Ectodermal cell (in vitro differentiated cells): ENCODE results near the gene MED13L.
A peak's percentile ranks its signal among the peaks of the same experiment; 100 is the strongest.

ENCODE experiments used
- H3K27ac ChIP-seq: 2 replicates; pipeline ENCODE4 v1.7.0; 2013; ENCODE audit warnings: mild to moderate bottlenecking, low read depth, low read length; ENCODE audit not compliant: insufficient read depth, poor library complexity, severe bottlenecking
- H3K27me3 ChIP-seq: 2 replicates; pipeline ENCODE4 v1.7.0; 2013; ENCODE audit warnings: mild to moderate bottlenecking, low read length; ENCODE audit not compliant: insufficient read depth, control insufficient read depth, poor library complexity, severe bottlenecking
- H3K36me3 ChIP-seq: one replicate; pipeline ENCODE4 v1.7.0; 2013; ENCODE audit warnings: low read length; ENCODE audit not compliant: control insufficient read depth, insufficient read depth
- H3K4me1 ChIP-seq: one replicate; pipeline ENCODE4 v1.7.0; 2013; ENCODE audit warnings: low read length; ENCODE audit not compliant: control insufficient read depth, insufficient read depth
- H3K4me3 ChIP-seq: 2 replicates; pipeline ENCODE4 v1.7.0; 2013; ENCODE audit warnings: low read depth, low read length, control low read depth; ENCODE audit not compliant: insufficient read depth
- H3K9me3 ChIP-seq: 2 replicates; pipeline ENCODE4 v1.7.0; 2013; ENCODE audit warnings: mild to moderate bottlenecking, low read length, moderate library complexity; ENCODE audit not compliant: control insufficient read depth
- WGBS, 2 experiments: methylation state at CpG; one replicate each; pipeline ENCODE4 v1.1.7; 2013; ENCODE audit warnings: missing lambda C conversion rate in 2 of 2; 5-methylcytosine and 5-hydroxymethylcytosine counted together

MED13L gene

DNA sequence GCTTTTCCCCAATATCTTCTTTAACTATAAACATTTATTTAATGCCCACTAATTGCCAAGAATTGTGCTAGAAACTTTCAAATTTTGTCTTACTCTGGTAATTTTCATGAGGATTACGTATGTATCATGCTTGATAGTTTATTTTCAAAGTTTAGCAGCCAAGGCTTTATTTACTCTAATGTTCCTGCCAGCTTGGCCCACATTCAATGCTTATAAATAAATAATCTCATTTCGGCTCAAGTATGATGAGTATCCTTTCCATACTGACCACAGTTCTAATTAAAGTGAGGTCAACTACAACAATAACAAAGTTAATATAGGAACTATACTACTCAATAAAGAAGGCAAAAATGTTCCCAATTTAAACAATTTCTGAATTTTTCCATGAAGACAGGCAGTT lies 259.2 kb downstream of the MED13L start:
- 94 to 95% methylated on average over 2 of the region's 2 CpGs for WGBS, 2 experiments
- no peaks in the 10 kb centered on the region for H3K9me3 ChIP-seq
- peaks cover 23% of the 10 kb centered on the region for H3K36me3 ChIP-seq
- H3K4me1 ChIP-seq: no peaks in the 10 kb centered on the region
- H3K27ac ChIP-seq: no peak overlapping the region
- no peaks in the 10 kb centered on the region for H3K27me3 ChIP-seq
- no peak overlapping the region for H3K4me3 ChIP-seq

- 100% methylated on average over 1 of the region's 1 CpG; no CpG with 5 or more reads in 1 of the 2 experiments for WGBS, 2 experiments
- Histone ChIP-seq H3K4me3 (no peak overlapping the region), H3K27me3 (no peaks in the 10 kb centered on the region), H3K9me3 (no peaks in the 10 kb centered on the region), H3K4me1 (no peaks in the 10 kb centered on the region), H3K36me3 (peaks cover 36% of the 10 kb centered on the region), H3K27ac (no peak overlapping the region)
Measured at GRCh38 chr12:116015525-116015924, 262.0 kb downstream of the MED13L start.

DNA sequence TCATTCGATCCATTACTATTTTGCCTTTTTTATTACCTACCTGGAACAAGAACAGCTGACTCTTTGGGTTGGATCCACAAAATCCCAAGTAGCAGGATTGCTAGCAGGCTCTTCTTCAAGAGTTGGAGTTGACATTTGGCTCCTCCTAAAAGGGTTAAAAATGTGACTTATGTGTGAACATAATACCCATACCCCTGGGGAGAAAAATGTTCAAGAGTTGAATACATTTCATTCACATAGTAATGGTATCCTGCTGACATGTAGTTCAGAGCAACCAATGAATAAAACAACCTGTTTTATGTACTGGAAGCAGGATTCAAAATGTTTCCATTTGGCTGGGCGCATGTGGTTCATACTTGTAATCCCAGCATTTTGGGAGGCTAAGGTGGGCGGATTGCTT lies 264.7 kb downstream of the MED13L start:
- Histone ChIP-seq H3K27me3 (no peaks in the 10 kb centered on the region), H3K9me3 (no peaks in the 10 kb centered on the region), H3K27ac (no peak overlapping the region), H3K4me3 (no peak overlapping the region), H3K4me1 (no peaks in the 10 kb centered on the region), H3K36me3 (peaks cover 32% of the 10 kb centered on the region)
- 87 to 91% methylated on average over 3 of the region's 3 CpGs for WGBS, 2 experiments

DNA sequence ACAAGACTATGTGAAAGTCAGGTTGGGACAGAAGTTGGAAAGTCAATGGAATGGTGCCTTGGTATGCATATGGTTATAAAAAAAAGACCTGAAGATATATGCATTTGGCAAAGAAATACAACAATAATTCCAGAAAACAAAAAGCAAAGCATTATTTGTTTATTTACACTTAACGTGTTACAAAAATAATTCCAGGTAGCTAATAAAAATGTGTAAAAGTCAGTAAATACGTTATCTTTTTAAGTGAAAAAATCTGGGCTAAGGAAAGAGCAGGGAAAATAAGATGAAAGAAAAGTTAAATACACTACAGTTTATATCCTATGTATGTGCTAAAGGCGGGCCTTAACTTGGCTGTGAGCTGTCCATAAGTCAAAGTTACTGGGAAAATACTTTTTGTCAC lies 266.3 kb downstream of the MED13L start:
- no peaks in the 10 kb centered on the region for H3K9me3 ChIP-seq
- H3K4me3 ChIP-seq: no peak overlapping the region
- H3K27ac ChIP-seq: no peak overlapping the region
- H3K27me3 ChIP-seq: no peaks in the 10 kb centered on the region
- peaks cover 32% of the 10 kb centered on the region for H3K36me3 ChIP-seq
- WGBS, 2 experiments: 100% methylated on average over 1 to 3 of the region's 3 CpGs
- H3K4me1 ChIP-seq: no peaks in the 10 kb centered on the region

GRCh38 chr12:116010467-116010866 lies 267.0 kb downstream of the MED13L start:
- 95 to 96% methylated on average over 3 of the region's 3 CpGs for WGBS, 2 experiments
- H3K27me3 ChIP-seq: no peaks in the 10 kb centered on the region
- no peaks in the 10 kb centered on the region for H3K4me1 ChIP-seq
- H3K27ac ChIP-seq: no peak overlapping the region
- H3K4me3 ChIP-seq: no peak overlapping the region
- no peaks in the 10 kb centered on the region for H3K9me3 ChIP-seq
- peaks cover 32% of the 10 kb centered on the region for H3K36me3 ChIP-seq

- Histone ChIP-seq H3K27me3 (no peaks in the 10 kb centered on the region), H3K4me1 (no peaks in the 10 kb centered on the region), H3K27ac (no peak overlapping the region), H3K36me3 (peaks cover 32% of the 10 kb centered on the region), H3K4me3 (no peak overlapping the region), H3K9me3 (no peaks in the 10 kb centered on the region)
- WGBS, 2 experiments: 91 to 93% methylated on average over 4 of the region's 4 CpGs
Measured at GRCh38 chr12:116009805-116010204, 267.7 kb downstream of the MED13L start.

DNA sequence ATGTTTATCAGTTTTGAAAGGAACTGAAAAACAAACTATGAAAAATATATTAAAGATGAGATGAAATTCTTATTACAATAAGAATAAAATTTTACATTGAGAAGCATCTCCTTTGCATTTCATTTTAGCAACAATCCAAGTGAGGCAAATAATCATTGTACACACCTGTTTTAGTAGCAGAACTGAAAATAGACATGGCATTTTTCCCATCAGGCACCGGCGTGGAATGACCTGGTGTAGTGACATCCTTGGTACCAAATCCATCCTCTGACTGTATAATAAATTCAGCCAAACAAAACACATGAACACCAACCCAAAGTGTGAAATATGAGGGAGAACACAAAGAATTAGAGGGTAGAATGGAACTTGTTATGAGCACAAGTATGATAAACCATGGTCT lies 271.4 kb downstream of the MED13L start:
- H3K27ac ChIP-seq: no peak overlapping the region
- no peaks in the 10 kb centered on the region for H3K4me1 ChIP-seq
- no peak overlapping the region for H3K4me3 ChIP-seq
- H3K36me3 ChIP-seq: peaks cover 26% of the 10 kb centered on the region
- H3K27me3 ChIP-seq: no peaks in the 10 kb centered on the region
- 91 to 98% methylated on average over 2 of the region's 2 CpGs for WGBS, 2 experiments
- H3K9me3 ChIP-seq: no peaks in the 10 kb centered on the region

- Histone ChIP-seq H3K27ac (no peak overlapping the region), H3K36me3 (peaks cover 16% of the 10 kb centered on the region), H3K9me3 (no peaks in the 10 kb centered on the region), H3K27me3 (no peaks in the 10 kb centered on the region), H3K4me1 (no peaks in the 10 kb centered on the region), H3K4me3 (no peak overlapping the region)
- 97 to 98% methylated on average over 6 of the region's 6 CpGs for WGBS, 2 experiments
Measured at GRCh38 chr12:116002890-116003536, 274.5 kb downstream of the MED13L start.

DNA sequence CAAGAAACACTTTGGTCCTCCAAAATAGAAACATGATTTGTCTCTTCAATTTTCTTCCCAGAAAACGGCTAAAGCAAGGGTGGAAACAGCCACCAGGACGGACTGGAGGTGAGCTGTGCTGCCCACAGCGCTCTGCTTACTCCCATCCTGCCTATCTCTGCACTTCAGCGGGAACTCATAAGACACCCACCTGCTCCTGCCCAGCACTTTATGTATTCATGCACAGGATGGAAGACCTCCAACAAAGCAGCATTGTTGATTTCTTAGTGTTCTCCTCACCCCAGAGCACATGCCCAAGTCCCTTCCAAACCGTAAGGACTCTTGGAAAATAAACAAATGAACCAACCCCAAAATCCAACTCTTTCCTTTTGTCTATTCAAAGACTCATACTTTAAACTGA lies 277.2 kb downstream of the MED13L start:
- Histone ChIP-seq H3K27me3 (no peaks in the 10 kb centered on the region), H3K9me3 (no peaks in the 10 kb centered on the region), H3K27ac (peak overlapping the region; percentile 29), H3K4me3 (no peak overlapping the region), H3K4me1 (no peaks in the 10 kb centered on the region), H3K36me3 (peaks cover 21% of the 10 kb centered on the region)
- WGBS, 2 experiments: 90 to 92% methylated on average over 5 of the region's 5 CpGs

- Histone ChIP-seq H3K4me1 (no peaks in the 10 kb centered on the region), H3K27me3 (no peaks in the 10 kb centered on the region), H3K9me3 (no peaks in the 10 kb centered on the region), H3K27ac (no peak overlapping the region), H3K4me3 (no peak overlapping the region), H3K36me3 (peaks cover 21% of the 10 kb centered on the region)
- 94 to 95% methylated on average over 2 of the region's 2 CpGs for WGBS, 2 experiments
Measured at GRCh38 chr12:115999582-115999981, 277.9 kb downstream of the MED13L start.
